Stimulated activated CD4-positive, alpha-beta T cell treated with anti-CD3 and anti-CD28 coated beads, Interleukin-15, amount 100 ng/mL, for 1 hour (primary cell): ENCODE measurements around the gene CACNG8.

Experiments
- DNase-seq, 2 donors: peaks; one replicate each; pipeline ENCODE4 v3.0.0-alpha.2; 2020; ENCODE audit warnings: low read depth in 1 of 2, low spot score in 1 of 2

Gene CACNG8

GRCh38 chr19:53961523-53962356 lies 997 bp upstream of the CACNG8 start:
- no peak for DNase-seq

- no peak for DNase-seq
Observed at GRCh38 chr19:53965091-53965490, 2.4 kb downstream of the CACNG8 start.

DNA sequence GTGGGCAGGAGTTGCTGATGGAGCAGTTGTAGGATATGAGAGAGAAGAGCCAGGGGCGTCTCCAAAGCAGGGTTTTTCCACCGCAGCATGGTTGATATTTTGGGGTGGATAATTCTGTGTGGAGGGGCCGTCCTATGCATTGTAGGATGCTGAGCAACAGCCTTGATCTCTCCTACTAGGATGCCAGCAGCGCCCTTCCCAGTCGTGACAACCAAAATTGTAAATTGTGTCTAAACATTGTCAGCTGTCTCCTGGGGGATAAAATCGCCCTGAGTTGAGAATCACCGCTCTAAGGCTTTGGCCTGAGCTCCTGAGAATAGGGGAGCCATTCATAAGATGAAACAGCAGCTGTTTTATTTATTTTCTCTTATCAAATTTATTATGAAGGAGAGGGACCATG lies 4.2 kb downstream of the CACNG8 start:
- no peak for DNase-seq

DNA sequence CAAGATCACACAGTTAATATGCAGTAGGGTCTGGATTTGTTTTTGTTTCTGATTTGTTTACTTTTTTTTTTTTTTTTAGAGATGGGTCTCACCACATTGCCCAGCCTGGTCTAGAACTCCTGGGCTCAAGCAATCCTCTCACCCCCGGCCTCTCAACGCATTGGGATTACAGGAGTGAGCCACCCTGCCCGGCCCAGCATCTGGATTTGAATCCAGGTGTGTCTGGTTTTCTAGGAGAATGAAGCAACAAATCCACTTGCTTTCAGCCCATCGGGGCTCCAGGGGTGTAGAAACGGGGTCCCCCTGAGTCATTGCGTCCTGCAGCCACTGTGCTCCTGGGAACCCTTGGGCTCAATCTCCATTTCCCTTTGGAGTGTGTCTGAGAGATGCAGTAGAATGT lies 6.6 kb downstream of the CACNG8 start:
- DNase-seq = no peak

GRCh38 chr19:53971673-53972072 lies 8.9 kb downstream of the CACNG8 start:
- DNase-seq = no peak

DNA sequence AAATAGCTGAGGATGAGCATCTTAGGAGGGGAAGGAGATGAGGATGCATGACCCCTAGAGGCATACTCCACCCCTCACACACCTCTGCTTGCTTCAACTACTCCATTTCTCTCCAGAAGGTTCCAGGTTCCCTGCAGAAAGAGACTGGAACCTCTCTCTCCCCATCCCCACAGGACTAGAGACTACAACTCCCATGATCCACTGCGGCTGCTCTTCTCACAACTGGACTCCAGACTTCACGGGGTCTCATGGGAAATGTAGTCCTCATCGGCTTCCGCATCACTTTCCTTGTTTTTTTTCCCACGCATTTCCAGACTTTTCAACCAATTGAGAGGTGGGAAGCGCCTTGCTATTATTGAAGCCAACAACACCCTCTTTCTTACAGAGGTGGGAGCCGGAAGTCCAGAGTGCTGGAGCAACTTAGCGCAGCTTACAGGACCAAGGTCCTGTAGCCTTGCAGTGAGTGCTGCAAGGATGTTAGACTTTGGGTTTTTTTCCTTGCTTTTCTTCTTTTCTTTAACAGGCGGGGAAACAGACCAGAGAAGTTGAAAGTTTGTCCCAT lies 14.8 kb downstream of the CACNG8 start:
- DNase-seq = peak; percentile 15 to 28

DNA sequence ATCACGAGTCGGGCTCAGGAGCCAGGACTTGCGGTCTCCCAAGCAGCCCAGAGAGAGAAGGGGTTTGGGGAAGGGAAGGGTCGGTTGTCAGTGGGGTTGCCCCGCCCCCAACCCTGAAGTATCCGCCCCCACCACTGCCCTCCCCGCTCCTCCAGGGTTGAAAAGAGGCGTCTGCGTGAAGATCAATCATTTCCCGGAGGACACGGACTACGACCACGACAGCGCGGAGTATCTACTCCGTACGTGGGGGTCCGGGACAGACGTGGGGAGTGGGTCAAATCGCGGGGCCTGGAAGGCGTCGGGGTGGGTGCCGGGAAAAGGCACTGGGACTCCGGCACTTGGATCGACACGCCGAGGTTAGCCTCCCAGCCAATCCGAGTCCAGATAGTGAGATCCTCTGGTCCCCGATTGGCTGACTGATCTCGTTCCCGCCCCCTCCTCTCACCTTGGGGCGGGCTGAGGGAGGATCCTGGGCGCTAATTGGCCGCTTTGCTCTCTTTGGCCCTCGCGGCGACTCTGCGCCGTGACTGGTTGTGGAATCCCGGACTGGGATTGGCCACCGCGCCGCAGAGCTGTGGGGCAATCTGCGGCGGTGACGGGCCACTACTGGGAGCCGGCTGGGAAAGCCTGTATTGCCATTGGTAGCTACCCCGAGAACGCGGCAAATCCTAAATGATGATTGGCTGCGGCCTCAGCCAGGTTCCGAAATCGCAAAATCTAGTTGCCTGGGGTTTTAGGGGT lies 15.4 kb downstream of the CACNG8 start:
- peak in 1 of 2 donors; percentile 14 for DNase-seq

GRCh38 chr19:53978975-53979801 lies 16.5 kb downstream of the CACNG8 start:
- DNase-seq = no peak

GRCh38 chr19:53980539-53981375 lies 18.0 kb downstream of the CACNG8 start:
- no peak for DNase-seq

GRCh38 chr19:53981376-53981951 lies 18.7 kb downstream of the CACNG8 start:
- DNase-seq = no peak

DNA sequence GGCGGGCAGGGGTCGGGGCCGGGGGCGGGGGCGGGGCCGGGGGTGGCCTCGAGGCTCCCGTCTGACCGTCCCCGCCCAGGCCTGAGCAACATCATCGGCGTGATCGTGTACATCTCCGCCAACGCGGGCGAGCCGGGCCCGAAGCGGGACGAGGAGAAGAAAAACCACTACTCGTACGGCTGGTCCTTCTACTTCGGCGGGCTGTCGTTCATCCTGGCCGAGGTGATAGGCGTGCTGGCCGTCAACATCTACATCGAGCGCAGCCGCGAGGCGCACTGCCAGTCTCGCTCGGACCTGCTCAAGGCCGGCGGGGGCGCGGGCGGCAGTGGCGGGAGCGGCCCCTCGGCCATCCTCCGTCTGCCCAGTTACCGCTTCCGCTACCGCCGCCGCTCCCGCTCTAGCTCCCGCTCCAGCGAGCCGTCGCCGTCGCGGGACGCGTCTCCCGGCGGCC lies 19.3 kb downstream of the CACNG8 start:
- no peak for DNase-seq

GRCh38 chr19:53982611-53983010 lies 19.9 kb downstream of the CACNG8 start:
- DNase-seq = no peak

DNA sequence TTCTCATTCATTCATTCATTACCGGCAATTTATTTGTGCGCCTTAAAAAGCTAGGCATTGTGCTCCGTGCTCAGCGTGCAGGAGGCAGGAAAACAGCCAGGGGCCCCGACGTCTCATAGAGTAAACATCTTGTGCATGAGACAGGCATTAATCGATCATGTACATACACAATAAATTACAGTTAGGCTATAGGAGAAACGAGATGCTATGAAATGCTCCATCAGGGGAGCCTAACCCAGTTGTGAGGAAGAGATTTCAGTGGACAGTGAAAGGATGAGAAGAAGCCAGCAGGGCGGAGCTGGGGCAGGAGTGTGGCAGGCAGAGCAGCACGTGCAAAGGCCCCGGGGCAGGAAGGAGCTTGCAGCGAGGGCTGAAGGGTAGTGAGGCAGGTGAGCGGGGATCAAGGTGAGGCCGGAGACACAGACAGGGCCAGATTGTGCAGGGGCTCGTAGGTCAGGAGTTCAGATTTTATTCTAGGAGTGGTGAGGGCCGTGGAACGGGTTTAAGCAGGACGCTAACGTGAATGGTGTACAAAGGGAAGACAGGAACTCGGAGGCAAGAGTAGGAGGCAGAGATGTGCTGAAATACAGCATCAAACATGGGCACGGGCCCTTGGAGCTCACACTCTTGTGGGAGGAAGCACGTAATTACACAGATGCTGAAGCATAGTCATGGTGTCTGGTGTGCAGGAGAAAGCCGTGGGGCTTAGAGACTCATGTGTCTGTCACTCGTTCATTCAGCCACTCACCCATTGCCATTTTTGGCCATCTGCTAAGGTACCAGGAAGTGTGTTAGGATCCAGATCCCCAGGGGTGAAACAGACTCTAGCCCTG lies 20.9 kb downstream of the CACNG8 start:
- no peak for DNase-seq

GRCh38 chr19:53985863-53986262 lies 23.1 kb downstream of the CACNG8 start:
- DNase-seq = no peak

- DNase-seq = no peak
Observed at GRCh38 chr19:53988981-53989380, 26.2 kb downstream of the CACNG8 start.

- DNase-seq = no peak
Observed at GRCh38 chr19:53989600-53990533, 27.1 kb downstream of the CACNG8 start.

GRCh38 chr19:53991224-53992113 lies 28.7 kb downstream of the CACNG8 start, which contains the start of gene CACNG6:
TSS of gene CACNG6 (plus strand) at chr19:53991637. CDS start at chr19:53992878, 1,241 bp downstream.
- no peak for DNase-seq
